GM23338 (cell line): ENCODE measurements around the gene LCLAT1. TPM values are rescaled to one million over a fixed set of nuclear protein-coding genes. Genes with fewer than 3 reads are reported as not detected.

Experiments used
- ATAC-seq: fragments of 200-7000 bp; cut with Tn5 transposase; 3 replicates; pipeline ENCODE4 v1.9.1; 2020
- DNase-seq: peaks from one replicate; pipeline ENCODE4 v3.0.0-alpha.2; 2015; ENCODE audit warnings: low spot score
- H2AFZ ChIP-seq: fragments of 200-600 bp; sonication (generic); 2 replicates; pipeline ENCODE4 v1.8.0; 2016; ENCODE audit warnings: antibody characterized with exemption, mild to moderate bottlenecking, moderate library complexity
- H3F3A ChIP-seq: fragments of 200-600 bp; sonication (generic); replicated peaks from 2 replicates; pipeline ENCODE4 v1.8.0; 2017; ENCODE audit warnings: antibody characterized with exemption, mixed run types, low read depth
- H3K27ac ChIP-seq: fragments of 200-600 bp; sonication (generic); 2 replicates; pipeline ENCODE4 v1.6.1; 2016; ENCODE audit warnings: low read depth
- H3K27me3 ChIP-seq: fragments of 200-600 bp; sonication (generic); 2 replicates; pipeline ENCODE4 v1.8.0; 2016; ENCODE audit warnings: mild to moderate bottlenecking, mixed run types, moderate library complexity; ENCODE audit not compliant: insufficient read depth
- H3K36me3 ChIP-seq: fragments of 200-600 bp; sonication (generic); 2 replicates; pipeline ENCODE4 v1.8.0; 2016; ENCODE audit warnings: mild to moderate bottlenecking; ENCODE audit not compliant: insufficient read depth
- H3K4me1 ChIP-seq: fragments of 200-600 bp; sonication (generic); 2 replicates; pipeline ENCODE4 v1.8.0; 2016; ENCODE audit warnings: mild to moderate bottlenecking, moderate library complexity; ENCODE audit not compliant: insufficient read depth
- H3K4me2 ChIP-seq: fragments of 200-600 bp; sonication (generic); 2 replicates; pipeline ENCODE4 v1.7.1; 2017; ENCODE audit warnings: mixed run types
- H3K4me3 ChIP-seq: fragments of 200-600 bp; sonication (generic); 2 replicates; pipeline ENCODE4 v1.6.1; 2016; ENCODE audit warnings: mixed run types
- H3K79me2 ChIP-seq: fragments of 200-600 bp; sonication (generic); replicated peaks from 2 replicates; pipeline ENCODE4 v1.8.0; 2017; ENCODE audit warnings: mild to moderate bottlenecking; ENCODE audit not compliant: insufficient read depth
- H3K9me2 ChIP-seq: fragments of 200-600 bp; sonication (generic); 2 replicates; pipeline ENCODE4 v1.8.0; 2017; ENCODE audit not compliant: insufficient read depth
- H4K20me1 ChIP-seq: fragments of 200-600 bp; sonication (generic); replicated peaks from 2 replicates; pipeline ENCODE4 v1.8.0; 2017; ENCODE audit warnings: mild to moderate bottlenecking; ENCODE audit not compliant: insufficient read depth
- H3K27ac Mint-ChIP-seq: 2 replicates; pipeline ENCODE4 v1.8.0; 2020; ENCODE audit warnings: inconsistent platforms, mild to moderate bottlenecking, moderate library complexity, mixed read lengths
- H3K27me3 Mint-ChIP-seq: 3 replicates; pipeline ENCODE4 v1.8.0; 2022; ENCODE audit warnings: low read depth, mild to moderate bottlenecking, moderate library complexity, mixed read lengths, inconsistent platforms; ENCODE audit not compliant: insufficient read depth, poor library complexity
- H3K36me3 Mint-ChIP-seq: 3 replicates; pipeline ENCODE4 v1.8.0; 2021; ENCODE audit warnings: low read depth, mild to moderate bottlenecking, inconsistent platforms, moderate library complexity, mixed read lengths
- H3K4me1 Mint-ChIP-seq: 3 replicates; pipeline ENCODE4 v1.8.0; 2020; ENCODE audit warnings: mild to moderate bottlenecking, inconsistent platforms, mixed read lengths
- H3K4me3 Mint-ChIP-seq: 3 replicates; pipeline ENCODE4 v1.8.0; 2021; ENCODE audit warnings: moderate library complexity, mild to moderate bottlenecking, inconsistent platforms, mixed read lengths
- H3K9me3 Mint-ChIP-seq: 3 replicates; pipeline ENCODE4 v1.8.0; 2020; ENCODE audit warnings: moderate library complexity, mild to moderate bottlenecking, inconsistent platforms, mixed read lengths
- ETS1 ChIP-seq: IDR thresholded peaks from 2 replicates; pipeline ENCODE4 v1.6.1; 2016; ENCODE audit warnings: antibody characterized with exemption
- JUNB ChIP-seq: IDR thresholded peaks from one replicate; pipeline ENCODE4 v1.6.1; 2016; ENCODE audit warnings: antibody characterized with exemption; ENCODE audit not compliant: unreplicated experiment
- NANOG ChIP-seq: IDR thresholded peaks from 2 replicates; pipeline ENCODE4 v1.6.1; 2016; ENCODE audit warnings: antibody characterized with exemption, borderline replicate concordance
- STAT1 ChIP-seq: IDR thresholded peaks from one replicate; pipeline ENCODE4 v1.6.1; 2016; ENCODE audit warnings: antibody characterized with exemption; ENCODE audit not compliant: unreplicated experiment
- ZNF114 ChIP-seq: fragments of 250-450 bp; sonication (Bioruptor Pico); IDR thresholded peaks from 2 replicates; pipeline ENCODE4 v1.5.0; 2020; ENCODE audit warnings: mild to moderate bottlenecking, moderate library complexity
- ZNF331 ChIP-seq: fragments of 250-450 bp; sonication (Bioruptor Pico); IDR thresholded peaks from 2 replicates; pipeline ENCODE4 v1.5.0; 2020; ENCODE audit warnings: low read depth, mild to moderate bottlenecking, moderate library complexity
- ZNF462 ChIP-seq: fragments of 250-450 bp; sonication (Bioruptor Pico); IDR thresholded peaks from 2 replicates; pipeline ENCODE4 v1.5.0; 2020; ENCODE audit warnings: mild to moderate bottlenecking, moderate library complexity
- polyA plus RNA-seq: library from polyadenylated mRNA; unstranded; fragments of >200 nt; fragmentation: Nextera tagmentation; extraction: Ambion mirVana; gene quantifications from 2 replicates; pipeline ENCODE4 v1.2.1, GENCODE V29; 2016
- total RNA-seq: library from RNA; depleted of rRNA; stranded (reverse); fragments of >200 nt; shearing (Covaris generic); gene quantifications from 2 replicates; pipeline ENCODE4 v1.2.3, GENCODE V29; 2014

Gene LCLAT1
- total and polyA plus RNA-seq, 2 experiments from 2014 or later = 11.5 to 30.1 TPM

GRCh38 chr2:30626397-30626796 lies 179.4 kb downstream of the LCLAT1 start:
- no peak overlapping the region; the same call in 1 of the 2 replicates for H3K27ac Mint-ChIP-seq
- Histone ChIP-seq H4K20me1 (no peaks in the 10 kb centered on the region), H3K9me2 (0 out of 2 replicates have a peak, but pooled peaks cover under 1% of the 10 kb centered on the region), H3K79me2 (no peaks in the 10 kb centered on the region), H3K4me1 (peaks cover 16% of the 10 kb centered on the region), H2AFZ (no peak overlapping the region), H3K4me3 (no peak overlapping the region), H3K27ac (no peak overlapping the region), H3K27me3 (no peaks in the 10 kb centered on the region), H3F3A (no peaks in the 10 kb centered on the region), H3K36me3 (no peaks in the 10 kb centered on the region), H3K4me2 (no peak overlapping the region)
- TF ChIP-seq ZNF462 (CRISPR knock-in tag) (no peak), ETS1 (no peak), NANOG (no peak), STAT1 (no peak), ZNF331 (no peak), JUNB (no peak), ZNF114 (CRISPR knock-in tag) (no peak)
- peaks cover 2% of the 10 kb centered on the region for H3K27me3 Mint-ChIP-seq
- H3K36me3 Mint-ChIP-seq = peaks cover 12% of the 10 kb centered on the region
- DNase-seq (no peak), ATAC-seq (no peak)
- H3K4me1 Mint-ChIP-seq = peaks cover 14% of the 10 kb centered on the region
- H3K9me3 Mint-ChIP-seq = no peaks in the 10 kb centered on the region
- H3K4me3 Mint-ChIP-seq = no peak overlapping the region
